Measurements from ENCODE around the gene SBF2. TPM values are rescaled to one million over a fixed set of nuclear protein-coding genes. Genes with fewer than 3 reads are reported as not detected.
"Not testable (repeated sequence)": the region's sequence is repeated elsewhere in the genome, so short reads cannot be mapped to it uniquely, and the experiment has no call there.

Gene SBF2
- total and polyA plus RNA-seq, 10 donors: 3.6 to 70.9 (median 57.1) TPM

DNA sequence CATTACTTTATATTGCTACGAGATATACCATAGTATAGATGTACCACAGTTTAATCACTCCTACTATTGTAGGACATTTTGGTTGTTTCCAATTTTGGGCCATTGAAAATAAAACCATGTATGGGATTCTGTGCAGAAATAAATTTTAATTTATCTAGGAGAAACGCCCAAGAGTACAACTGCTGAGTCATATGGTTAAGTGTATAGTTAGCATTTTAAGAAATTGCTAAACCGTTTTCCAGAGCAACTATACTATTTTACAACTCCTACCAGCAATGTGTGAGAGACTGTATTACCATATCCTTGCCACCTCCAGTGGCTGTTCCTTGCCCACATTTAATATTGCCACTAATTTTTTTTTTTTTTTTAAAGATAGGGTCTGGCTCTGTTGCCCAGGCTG is 163.1 kb downstream of the SBF2 start:
- TF ChIP-seq POLR2A (IDR thresholded peaks at IDR 0.05): no peak
- TF ChIP-seq, protein P1, sequence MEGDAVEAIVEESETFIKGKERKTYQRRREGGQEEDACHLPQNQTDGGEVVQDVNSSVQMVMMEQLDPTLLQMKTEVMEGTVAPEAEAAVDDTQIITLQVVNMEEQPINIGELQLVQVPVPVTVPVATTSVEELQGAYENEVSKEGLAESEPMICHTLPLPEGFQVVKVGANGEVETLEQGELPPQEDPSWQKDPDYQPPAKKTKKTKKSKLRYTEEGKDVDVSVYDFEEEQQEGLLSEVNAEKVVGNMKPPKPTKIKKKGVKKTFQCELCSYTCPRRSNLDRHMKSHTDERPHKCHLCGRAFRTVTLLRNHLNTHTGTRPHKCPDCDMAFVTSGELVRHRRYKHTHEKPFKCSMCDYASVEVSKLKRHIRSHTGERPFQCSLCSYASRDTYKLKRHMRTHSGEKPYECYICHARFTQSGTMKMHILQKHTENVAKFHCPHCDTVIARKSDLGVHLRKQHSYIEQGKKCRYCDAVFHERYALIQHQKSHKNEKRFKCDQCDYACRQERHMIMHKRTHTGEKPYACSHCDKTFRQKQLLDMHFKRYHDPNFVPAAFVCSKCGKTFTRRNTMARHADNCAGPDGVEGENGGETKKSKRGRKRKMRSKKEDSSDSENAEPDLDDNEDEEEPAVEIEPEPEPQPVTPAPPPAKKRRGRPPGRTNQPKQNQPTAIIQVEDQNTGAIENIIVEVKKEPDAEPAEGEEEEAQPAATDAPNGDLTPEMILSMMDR (IDR thresholded peaks at IDR 0.05 in 8 of 11, conservative IDR thresholded peaks at IDR 0.05 in 3 of 11): no peak
- TF ChIP-seq POLR2AphosphoS5 (IDR thresholded peaks at IDR 0.05): no peak
- WGBS, 5 donors: 77 to 94% (median 80%) methylated on average over 3 of the region's 3 CpGs
- peaks cover 0 to 12% (median 4%) of the 10 kb centered on the region in 8 donors for H3K9me3 ChIP-seq
- H3K4me1 ChIP-seq: no peaks in the 10 kb centered on the region
- DNase-seq: no peak
- H3K27ac ChIP-seq: no peak overlapping the region
- no peaks in the 10 kb centered on the region for H3K27me3 ChIP-seq (replicated peaks in 1 of 7)
- intact Hi-C loops (cut with DNase I; ENCODE audit: low total_unique reads): no loop called here
- no peak overlapping the region for H3K4me3 ChIP-seq
- H3K36me3 ChIP-seq: peaks cover 0 to 5% (median 0%) of the 10 kb centered on the region in 6 donors

- H3K36me3 ChIP-seq; DNase-seq; H3K9me3 ChIP-seq; intact Hi-C loops (cut with DNase I; ENCODE audit: low total_unique reads); H3K27ac ChIP-seq; H3K4me3 ChIP-seq; H3K27me3 ChIP-seq (replicated peaks in 1 of 7); H3K4me1 ChIP-seq: not testable (repeated sequence)
- whole genome bisulfite sequencing, 5 donors: 94 to 97% (median 96%) methylated on average over 8 of the region's 8 CpGs
Measured at GRCh38 chr11:10129184-10129583, 164.8 kb downstream of the SBF2 start.

GRCh38 chr11:10125522-10126133 is 168.4 kb downstream of the SBF2 start:
- WGBS, 5 donors: 83 to 96% (median 88%) methylated on average over 2 of the region's 2 CpGs
- intact Hi-C loops (cut with DNase I; ENCODE audit: low total_unique reads): no loop called here
- no peaks in the 10 kb centered on the region for H3K4me1 ChIP-seq

GRCh38 chr11:10122326-10123197 is 171.5 kb downstream of the SBF2 start:
- intact Hi-C loops (cut with DNase I; ENCODE audit: low total_unique reads): no loop called here
- Histone ChIP-seq H3K4me3 (no peak overlapping the region), H3K36me3 (no peaks in the 10 kb centered on the region), H3K27ac (no peak overlapping the region), H3K4me1 (peaks cover 0 to 17% (median 8%) of the 10 kb centered on the region in 6 donors), H3K9me3 (no peaks in the 10 kb centered on the region), H3K27me3 (replicated peaks in 1 of 7) (no peaks in the 10 kb centered on the region)
- WGBS, 5 donors: 67 to 77% (median 70%) methylated on average over 5 of the region's 5 CpGs
- TF ChIP-seq POLR2A (IDR thresholded peaks at IDR 0.05) (no peak), POLR2AphosphoS5 (IDR thresholded peaks at IDR 0.05) (no peak)
- TF ChIP-seq, protein P1 (IDR thresholded peaks at IDR 0.05 in 8 of 11, conservative IDR thresholded peaks at IDR 0.05 in 3 of 11): no peak
- DNase-seq: no peak

More at GRCh38 chr11:10125522-10126133, 168.4 kb downstream of the SBF2 start:
- Histone ChIP-seq H3K27ac (no peak overlapping the region), H3K27me3 (replicated peaks in 1 of 7) (no peaks in the 10 kb centered on the region), H3K9me3 (no peaks in the 10 kb centered on the region), H3K4me3 (no peak overlapping the region), H3K36me3 (no peaks in the 10 kb centered on the region)
- TF ChIP-seq, protein P1 (IDR thresholded peaks at IDR 0.05 in 8 of 11, conservative IDR thresholded peaks at IDR 0.05 in 3 of 11): no peak
- TF ChIP-seq POLR2A (IDR thresholded peaks at IDR 0.05) (no peak), POLR2AphosphoS5 (IDR thresholded peaks at IDR 0.05) (no peak)
- no peak for DNase-seq

Data from spleen (tissue), 11 donors.